OCI-LY7 (cell line): Measurements from ENCODE around the gene TBATA. TPM values are rescaled to one million over a fixed set of nuclear protein-coding genes. Genes with fewer than 3 reads are reported as not detected.

Experiments
- BruUV-seq: library from RNA; stranded (reverse); fragments of 400-500 nt; replicated peaks from 2 replicates; lab custom pipeline; 2021; lab: Mats Ljungman, UMichigan
- CTCF ChIA-PET: fragments of 300-600 bp; sonication (Branson Sonifier 250); formaldehyde crosslinking; loops from one replicate; lab custom pipeline; 2022; ENCODE audit warnings: antibody characterized with exemption; ENCODE audit not compliant: unreplicated experiment; lab: Charles Lee
- POLR2A ChIA-PET: fragments of 300-600 bp; sonication (Branson Sonifier 250); formaldehyde crosslinking; loops from one replicate; lab custom pipeline; 2022; ENCODE audit warnings: antibody characterized with exemption; lab: Charles Lee
- DNase-seq: peaks from one replicate; pipeline ENCODE4 v3.0.0-alpha.2; 2015; ENCODE audit warnings: low spot score
- H2AFZ ChIP-seq: fragments of 200-600 bp; sonication (generic), shearing (Covaris generic); 2 replicates; pipeline ENCODE4 v1.6.1; 2014; ENCODE audit warnings: mild to moderate bottlenecking, antibody characterized with exemption, low read length, moderate library complexity
- H3K27ac ChIP-seq: fragments of 200-600 bp; sonication (generic); 2 replicates; pipeline ENCODE4 v1.5.1; 2014; ENCODE audit warnings: mixed run types, low read depth, mild to moderate bottlenecking, moderate library complexity, low read length, inconsistent platforms; ENCODE audit not compliant: poor library complexity, severe bottlenecking
- H3K36me3 ChIP-seq: fragments of 200-600 bp; sonication (generic); 2 replicates; pipeline ENCODE4 v1.6.1; 2014; ENCODE audit warnings: mild to moderate bottlenecking, antibody characterized with exemption, low read length, moderate library complexity, mixed read lengths; ENCODE audit not compliant: insufficient read depth
- H3K4me1 ChIP-seq: fragments of 200-600 bp; sonication (generic); 2 replicates; pipeline ENCODE4 v1.5.1; 2014; ENCODE audit warnings: mild to moderate bottlenecking, low read length; ENCODE audit not compliant: insufficient read depth, poor library complexity, severe bottlenecking
- H3K4me2 ChIP-seq: fragments of 200-600 bp; sonication (generic); 2 replicates; pipeline ENCODE4 v1.6.1; 2014; ENCODE audit warnings: mild to moderate bottlenecking, low read length
- H3K4me3 ChIP-seq: fragments of 200-600 bp; sonication (generic); 2 replicates; pipeline ENCODE4 v1.5.1; 2014; ENCODE audit warnings: mild to moderate bottlenecking, low read depth, low read length; ENCODE audit not compliant: poor library complexity, severe bottlenecking
- H3K79me2 ChIP-seq: fragments of 200-600 bp; sonication (generic); 2 replicates; pipeline ENCODE4 v1.6.1; 2016; ENCODE audit warnings: low read depth, mild to moderate bottlenecking, low read length, moderate library complexity, mixed read lengths; ENCODE audit not compliant: insufficient read depth
- H3K9me2 ChIP-seq: fragments of 200-600 bp; sonication (generic); 2 replicates; pipeline ENCODE4 v1.6.1; 2016; ENCODE audit warnings: mild to moderate bottlenecking, low read length, mixed read lengths; ENCODE audit not compliant: insufficient read depth
- H3K9me3 ChIP-seq: fragments of 200-600 bp; sonication (generic); 2 replicates; pipeline ENCODE4 v1.6.1; 2014; ENCODE audit warnings: mild to moderate bottlenecking, mixed run types, low read length, mixed read lengths
- H4K20me1 ChIP-seq: fragments of 200-600 bp; sonication (generic); 2 replicates; pipeline ENCODE4 v1.6.1; 2014; ENCODE audit warnings: mild to moderate bottlenecking, antibody characterized with exemption, low read length, moderate library complexity, mixed read lengths; ENCODE audit not compliant: insufficient read depth
- CTCF ChIP-seq: fragments of 200-600 bp; sonication (generic); conservative IDR thresholded peaks from 2 replicates; pipeline ENCODE4 v1.5.1; 2014; ENCODE audit warnings: mild to moderate bottlenecking, antibody characterized with exemption, low read length, moderate library complexity, mixed read lengths
- EZH2phosphoT487 ChIP-seq: fragments of 200-600 bp; sonication (generic); IDR thresholded peaks from 2 replicates; pipeline ENCODE4 v1.6.1; 2018; ENCODE audit warnings: low read depth, borderline replicate concordance, mild to moderate bottlenecking, mixed run types, antibody characterized with exemption, low read length, moderate library complexity, mixed read lengths
- intact Hi-C: fragments of 100-400 bp; cut with micrococcal nuclease; formaldehyde crosslinking; loops from one replicate; pipeline ENCODE4 v1.10.0; 2022; ENCODE audit not compliant: unreplicated experiment
- total RNA-seq, 2 experiments: library from RNA; depleted of rRNA in 1 of 2; stranded (reverse); fragments of >200 nt in 1 of 2; shearing (Covaris generic) in 1 of 2; gene quantifications; 2 replicates each; pipeline ENCODE4 v1.2.3, GENCODE V29; 2014 to 2022

The TBATA gene
- total RNA-seq, 2 experiments from 2014 or later: not detected

- no peaks in the 10 kb centered on the region for H4K20me1 ChIP-seq
- no peak overlapping the region for H3K4me3 ChIP-seq
- BruUV-seq: no TSS peak
- H3K9me2 ChIP-seq: no peaks in the 10 kb centered on the region
- TF ChIP-seq CTCF: no peak
- TF ChIP-seq EZH2phosphoT487: no peak
- H3K36me3 ChIP-seq: no peaks in the 10 kb centered on the region
- ChIA-PET POLR2A (no interaction called here), CTCF (no interaction called here)
- peaks cover 9% of the 10 kb centered on the region for H3K4me1 ChIP-seq
- no peak overlapping the region for H3K4me2 ChIP-seq
- no peak for DNase-seq
- H3K9me3 ChIP-seq: no peaks in the 10 kb centered on the region
- intact Hi-C loops: loop anchor here (10.0 kb wide), 1 partner anchor 132 kb away; no protein-coding TSS in a partner anchor
- no peaks in the 10 kb centered on the region for H3K79me2 ChIP-seq
- no peak overlapping the region for H3K27ac ChIP-seq
- no peak overlapping the region for H2AFZ ChIP-seq
Observed at GRCh38 chr10:70756700-70757360, 28.3 kb downstream of the TBATA start.

- Histone ChIP-seq H3K79me2 (no peaks in the 10 kb centered on the region), H3K9me3 (no peaks in the 10 kb centered on the region), H3K4me2 (no peak overlapping the region), H3K27ac (no peak overlapping the region), H2AFZ (no peak overlapping the region), H3K9me2 (no peaks in the 10 kb centered on the region), H3K36me3 (no peaks in the 10 kb centered on the region), H3K4me1 (no peaks in the 10 kb centered on the region), H4K20me1 (no peaks in the 10 kb centered on the region), H3K4me3 (no peak overlapping the region)
- DNase-seq: no peak
- no TSS peak for BruUV-seq
- no peak for TF ChIP-seq CTCF
- TF ChIP-seq EZH2phosphoT487: no peak
- intact Hi-C loops: loop anchor here (10.0 kb wide), 1 partner anchor 129 kb away; no protein-coding TSS in a partner anchor
- ChIA-PET POLR2A (no interaction called here), CTCF (interaction anchor here (0.6 kb wide), 1 partner anchor 9 kb away, joined by 3 read pairs; no protein-coding TSS in a partner anchor)
Observed at GRCh38 chr10:70753841-70754621, 31.1 kb downstream of the TBATA start.
